Lower leg skin (tissue), 4 donors: ENCODE data around the gene OR6N1. TPM values are rescaled to one million over a fixed set of nuclear protein-coding genes. Genes with fewer than 3 reads are reported as not detected.

ENCODE experiments used
- DNase-seq, 2 donors: peaks; one replicate each; pipeline ENCODE4 v3.0.0-alpha.2; 2019; ENCODE audit warnings: low spot score in 2 of 2
- H3K4me3 ChIP-seq: fragments of 200-600 bp; sonication (generic); 2 replicates; pipeline ENCODE4 v1.5.1; 2017; ENCODE audit warnings: mild to moderate bottlenecking, low read depth; ENCODE audit not compliant: poor library complexity, severe bottlenecking
- POLR2A ChIP-seq, 2 donors: fragments of 450-650 bp; IDR thresholded peaks; one replicate each; pipeline ENCODE4 v1.6.1; 2016 to 2017; ENCODE audit warnings: antibody characterized with exemption in 2 of 2, mild to moderate bottlenecking in 1 of 2, moderate library complexity in 1 of 2
- WGBS, 2 donors: methylation state at CpG; one replicate each; pipeline ENCODE4 v1.1.5; 2018; 5-methylcytosine and 5-hydroxymethylcytosine counted together
- intact Hi-C: fragments of 100-400 bp; cut with DNase I; formaldehyde crosslinking; loops from one replicate; pipeline ENCODE4 v1.15.0; 2023; ENCODE audit warnings: low total_unique reads
- total RNA-seq, 4 donors: library from RNA; depleted of rRNA; stranded (reverse); fragments of >200 nt; gene quantifications; one replicate each; pipeline ENCODE4 v1.1.0, GENCODE V29; 2016
- TF ChIP-seq, protein P1 (sequence below), 3 donors: fragments of 450-650 bp; IDR thresholded peaks; one replicate each; pipeline ENCODE4 v1.5.1; 2016; ENCODE audit warnings: antibody characterized with exemption in 3 of 3, mild to moderate bottlenecking in 3 of 3, moderate library complexity in 2 of 3

The OR6N1 gene
- total RNA-seq, 4 donors from 2014 or later: not detected

GRCh38 chr1:158814970-158815369 is 43.0 kb upstream of the OR6N1 start:
- 0 to 37% methylated on average over 1 of the region's 1 CpG for WGBS, 2 donors
- intact Hi-C loops: no loop called here
- TF ChIP-seq POLR2A (IDR thresholded peaks at IDR 0.05): no peak
- TF ChIP-seq, protein P1, sequence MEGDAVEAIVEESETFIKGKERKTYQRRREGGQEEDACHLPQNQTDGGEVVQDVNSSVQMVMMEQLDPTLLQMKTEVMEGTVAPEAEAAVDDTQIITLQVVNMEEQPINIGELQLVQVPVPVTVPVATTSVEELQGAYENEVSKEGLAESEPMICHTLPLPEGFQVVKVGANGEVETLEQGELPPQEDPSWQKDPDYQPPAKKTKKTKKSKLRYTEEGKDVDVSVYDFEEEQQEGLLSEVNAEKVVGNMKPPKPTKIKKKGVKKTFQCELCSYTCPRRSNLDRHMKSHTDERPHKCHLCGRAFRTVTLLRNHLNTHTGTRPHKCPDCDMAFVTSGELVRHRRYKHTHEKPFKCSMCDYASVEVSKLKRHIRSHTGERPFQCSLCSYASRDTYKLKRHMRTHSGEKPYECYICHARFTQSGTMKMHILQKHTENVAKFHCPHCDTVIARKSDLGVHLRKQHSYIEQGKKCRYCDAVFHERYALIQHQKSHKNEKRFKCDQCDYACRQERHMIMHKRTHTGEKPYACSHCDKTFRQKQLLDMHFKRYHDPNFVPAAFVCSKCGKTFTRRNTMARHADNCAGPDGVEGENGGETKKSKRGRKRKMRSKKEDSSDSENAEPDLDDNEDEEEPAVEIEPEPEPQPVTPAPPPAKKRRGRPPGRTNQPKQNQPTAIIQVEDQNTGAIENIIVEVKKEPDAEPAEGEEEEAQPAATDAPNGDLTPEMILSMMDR (IDR thresholded peaks at IDR 0.05): no peak
- no peak for DNase-seq
- H3K4me3 ChIP-seq: no peak overlapping the region

- intact Hi-C loops: no loop called here
- 69 to 70% methylated on average over 3 of the region's 3 CpGs for WGBS, 2 donors
- TF ChIP-seq, protein P1 (IDR thresholded peaks at IDR 0.05): no peak
- no peak for TF ChIP-seq POLR2A (IDR thresholded peaks at IDR 0.05)
- no peak for DNase-seq
- H3K4me3 ChIP-seq: no peak overlapping the region
Observed at GRCh38 chr1:158813164-158813563, 41.2 kb upstream of the OR6N1 start.

GRCh38 chr1:158812336-158812735 is 40.3 kb upstream of the OR6N1 start:
- TF ChIP-seq POLR2A (IDR thresholded peaks at IDR 0.05): no peak
- TF ChIP-seq, protein P1 (IDR thresholded peaks at IDR 0.05): no peak
- H3K4me3 ChIP-seq: no peak overlapping the region
- DNase-seq: no peak
- 68 to 74% methylated on average over 2 of the region's 2 CpGs for WGBS, 2 donors
- intact Hi-C loops: no loop called here

DNA sequence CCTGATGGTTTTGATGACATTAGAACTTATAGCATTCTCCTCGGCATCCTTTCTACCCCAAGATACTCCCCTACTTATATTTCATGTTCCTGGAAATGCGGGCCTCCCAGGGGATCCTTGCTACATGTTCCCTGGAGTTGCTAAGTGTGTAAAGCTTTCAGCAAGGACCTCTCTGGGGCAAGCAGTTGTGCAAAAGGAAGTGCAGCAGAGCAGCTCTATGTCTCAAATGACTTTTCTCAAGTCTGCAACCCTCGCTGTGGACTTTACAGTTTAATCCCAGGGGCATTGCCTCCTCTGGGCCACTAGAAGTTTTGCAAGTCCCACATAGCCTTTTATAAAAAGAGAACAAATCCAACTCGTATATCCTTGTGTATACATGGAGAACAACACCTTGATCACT is 38.3 kb upstream of the OR6N1 start:
- no peak for DNase-seq
- intact Hi-C loops: no loop called here
- no peak overlapping the region for H3K4me3 ChIP-seq
- no peak for TF ChIP-seq POLR2A (IDR thresholded peaks at IDR 0.05)
- 70 to 77% methylated on average over 4 of the region's 4 CpGs for WGBS, 2 donors

- no peak overlapping the region for H3K4me3 ChIP-seq
- DNase-seq: no peak
- no peak for TF ChIP-seq POLR2A (IDR thresholded peaks at IDR 0.05)
- TF ChIP-seq, protein P1 (IDR thresholded peaks at IDR 0.05): no peak
- WGBS, 2 donors: 80 to 85% methylated on average over 5 of the region's 5 CpGs
- intact Hi-C loops: no loop called here
Observed at GRCh38 chr1:158809862-158810261, 37.9 kb upstream of the OR6N1 start.

DNA sequence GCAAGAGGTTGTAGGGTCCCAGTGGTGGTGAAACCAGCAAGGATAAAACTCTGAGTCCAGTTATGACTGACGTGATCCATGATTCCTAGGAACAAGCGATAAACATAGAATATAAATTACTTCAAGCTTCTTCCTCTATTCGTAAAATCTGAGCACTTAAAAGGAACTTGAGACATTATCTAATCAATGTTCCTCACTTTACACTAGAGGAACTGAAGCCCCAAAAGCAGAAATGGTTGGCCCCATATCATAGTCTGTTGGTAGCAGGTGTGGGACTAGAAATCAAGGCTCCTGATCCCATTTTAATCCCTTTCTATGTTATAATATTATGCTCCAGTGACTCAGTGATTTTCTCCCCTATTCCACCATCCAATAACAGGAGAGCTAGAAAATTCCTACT is 37.3 kb upstream of the OR6N1 start:
- no peak for DNase-seq
- H3K4me3 ChIP-seq: no peak overlapping the region
- intact Hi-C loops: no loop called here
- TF ChIP-seq POLR2A (IDR thresholded peaks at IDR 0.05): no peak
- TF ChIP-seq, protein P1 (IDR thresholded peaks at IDR 0.05): no peak
- 76 to 86% methylated on average over 3 of the region's 3 CpGs for WGBS, 2 donors
